GM13977 (cell line): ENCODE measurements around the gene SLC7A6.

ENCODE experiments used
- DNase-seq: peaks from one replicate; pipeline ENCODE4 v3.0.0; 2012; ENCODE audit warnings: low spot score
- in situ Hi-C: fragments of 300-500 bp; cut with MboI; formaldehyde crosslinking; loops from one replicate; pipeline ENCODE4 v1.12.0; 2022; ENCODE audit warnings: low sequenced_read_pairs, low pct_unique_long_range_greater_than_20kb, mixed read lengths, inconsistent platforms; ENCODE audit not compliant: unreplicated experiment
- TF ChIP-seq, protein P1 (sequence below): IDR thresholded peaks from 2 replicates; pipeline ENCODE4 v1.5.1; 2012; ENCODE audit warnings: mild to moderate bottlenecking, control low read depth; ENCODE audit not compliant: insufficient read depth; ENCODE audit errors: extremely low read depth, missing control alignments

Gene SLC7A6

DNA sequence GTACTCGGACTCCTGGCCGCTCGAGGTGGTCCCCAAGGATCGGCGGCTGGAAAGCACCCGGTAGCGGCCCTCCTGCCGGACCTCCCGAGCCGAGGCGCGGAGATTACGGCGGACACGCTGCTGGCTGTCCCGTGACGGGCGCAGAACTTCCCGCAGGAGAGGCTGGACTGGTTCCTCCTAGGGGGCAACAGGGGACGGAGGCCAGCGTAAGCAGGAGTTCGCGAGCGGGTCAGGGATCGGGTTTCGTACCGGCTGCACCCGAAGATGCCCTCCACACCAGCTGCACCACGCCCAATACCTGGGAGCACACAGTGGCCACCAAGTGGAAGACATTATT, 46.1 kb downstream of the SLC7A6 start:
- no peak for DNase-seq
- TF ChIP-seq, protein P1, sequence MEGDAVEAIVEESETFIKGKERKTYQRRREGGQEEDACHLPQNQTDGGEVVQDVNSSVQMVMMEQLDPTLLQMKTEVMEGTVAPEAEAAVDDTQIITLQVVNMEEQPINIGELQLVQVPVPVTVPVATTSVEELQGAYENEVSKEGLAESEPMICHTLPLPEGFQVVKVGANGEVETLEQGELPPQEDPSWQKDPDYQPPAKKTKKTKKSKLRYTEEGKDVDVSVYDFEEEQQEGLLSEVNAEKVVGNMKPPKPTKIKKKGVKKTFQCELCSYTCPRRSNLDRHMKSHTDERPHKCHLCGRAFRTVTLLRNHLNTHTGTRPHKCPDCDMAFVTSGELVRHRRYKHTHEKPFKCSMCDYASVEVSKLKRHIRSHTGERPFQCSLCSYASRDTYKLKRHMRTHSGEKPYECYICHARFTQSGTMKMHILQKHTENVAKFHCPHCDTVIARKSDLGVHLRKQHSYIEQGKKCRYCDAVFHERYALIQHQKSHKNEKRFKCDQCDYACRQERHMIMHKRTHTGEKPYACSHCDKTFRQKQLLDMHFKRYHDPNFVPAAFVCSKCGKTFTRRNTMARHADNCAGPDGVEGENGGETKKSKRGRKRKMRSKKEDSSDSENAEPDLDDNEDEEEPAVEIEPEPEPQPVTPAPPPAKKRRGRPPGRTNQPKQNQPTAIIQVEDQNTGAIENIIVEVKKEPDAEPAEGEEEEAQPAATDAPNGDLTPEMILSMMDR = no peak
- in situ Hi-C loops = no loop called here

DNA sequence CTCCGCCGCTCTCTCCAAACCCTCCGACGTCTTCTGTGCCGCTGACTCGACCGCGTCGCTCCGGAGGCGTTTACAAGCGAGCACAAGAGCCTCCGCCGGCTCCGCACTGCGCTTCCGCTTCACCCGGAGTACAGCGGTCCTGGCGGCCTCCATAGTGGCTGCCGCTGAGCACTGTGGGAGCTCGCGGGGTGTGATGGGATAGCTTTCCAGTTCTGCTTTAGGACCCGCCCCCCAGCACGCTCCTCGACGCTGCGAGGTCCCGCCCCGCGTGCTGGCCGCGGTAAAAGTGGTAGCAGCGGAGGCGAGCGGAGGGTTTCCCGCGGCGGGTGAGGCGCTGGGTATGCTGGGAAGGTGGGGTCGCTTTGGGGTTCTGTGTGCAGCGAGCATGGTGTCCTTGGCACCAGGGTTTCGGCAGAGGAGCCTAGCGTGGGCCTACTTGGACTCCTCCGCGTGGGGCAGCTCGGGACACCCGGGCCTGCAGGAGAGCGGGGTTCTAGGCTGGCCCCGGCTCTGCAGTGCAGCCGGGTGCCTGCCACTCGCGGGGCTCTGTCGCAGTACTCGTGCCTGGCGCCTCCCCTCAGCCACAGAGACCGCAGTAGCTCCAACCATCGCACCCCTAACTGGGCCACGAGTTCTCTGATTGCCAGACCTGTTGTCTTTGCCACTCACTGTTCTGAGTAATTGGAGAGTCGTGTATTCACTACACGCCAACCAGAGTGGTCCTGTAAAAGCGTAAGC, 46.6 kb downstream of the SLC7A6 start, which contains the start of the genes PRMT7 and SLC7A6OS:
TSS of gene PRMT7 (plus strand) at position 246 of the 738 bp plus-strand sequence. CDS start 4,961 bp downstream, outside the sequence.
TSS of gene SLC7A6OS (minus strand) at position 173 of the 738 bp plus-strand sequence. CDS start at position 153, 20 bp downstream.
- TF ChIP-seq, protein P1 = no peak
- in situ Hi-C loops = no loop called here
- peak; percentile 97 for DNase-seq

DNA sequence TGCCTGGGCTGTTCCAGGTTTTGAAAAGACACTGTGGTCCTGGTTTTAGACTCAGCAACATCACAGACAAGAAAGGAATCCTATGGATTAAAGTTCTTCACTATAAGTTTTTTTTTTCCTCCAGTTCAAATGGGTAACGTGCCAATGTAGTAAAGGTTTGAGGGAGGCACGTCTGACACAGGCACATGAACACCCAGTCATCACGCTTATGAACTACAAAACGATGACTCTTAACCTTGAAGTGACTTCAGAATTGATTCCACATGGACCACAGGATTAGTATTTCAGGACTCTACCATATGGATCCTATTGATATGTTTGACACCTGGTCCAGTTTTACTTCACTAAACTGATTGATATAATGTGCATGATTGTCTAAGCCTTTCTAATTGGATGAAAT, 48.8 kb downstream of the SLC7A6 start:
- TF ChIP-seq, protein P1 = no peak
- DNase-seq = no peak
- in situ Hi-C loops = no loop called here

DNA sequence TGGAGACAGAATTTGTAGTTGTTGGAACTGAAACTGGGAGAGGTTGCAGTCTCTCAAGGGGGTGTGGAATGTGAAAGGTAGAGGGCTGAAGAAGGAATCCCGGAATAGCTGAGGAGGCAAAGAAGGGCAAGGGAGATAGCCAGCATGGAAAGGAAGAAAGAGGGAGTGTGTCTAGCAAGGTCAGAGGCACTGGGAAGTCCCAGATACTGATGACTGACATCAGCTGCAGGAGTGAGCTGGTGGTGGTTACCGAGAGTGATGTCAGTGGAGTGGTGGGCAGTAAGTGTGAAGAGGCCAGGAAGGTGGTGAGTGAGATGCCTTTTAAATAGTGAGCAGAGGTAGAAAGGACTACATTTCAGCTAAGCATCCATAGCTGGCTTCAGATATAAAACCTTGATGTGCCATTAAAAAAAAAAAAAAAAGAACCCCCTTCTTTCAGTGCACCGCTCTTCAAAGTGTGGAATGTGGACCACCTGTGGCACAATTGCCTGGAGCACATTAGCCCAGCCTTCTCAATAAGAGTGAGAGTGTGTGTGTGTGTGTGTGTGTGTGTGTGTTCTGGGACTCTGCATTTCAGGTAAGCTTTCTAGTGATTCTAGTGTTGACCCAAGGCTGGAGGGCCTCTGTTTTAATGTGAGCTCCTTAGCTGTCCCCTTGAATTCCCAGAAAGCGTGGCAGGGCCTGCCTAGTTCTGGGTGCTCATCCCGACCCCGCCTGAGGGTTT, 55.0 kb downstream of the SLC7A6 start:
- TF ChIP-seq, protein P1 = no peak
- in situ Hi-C loops = no loop called here
- DNase-seq = peak; percentile 84

DNA sequence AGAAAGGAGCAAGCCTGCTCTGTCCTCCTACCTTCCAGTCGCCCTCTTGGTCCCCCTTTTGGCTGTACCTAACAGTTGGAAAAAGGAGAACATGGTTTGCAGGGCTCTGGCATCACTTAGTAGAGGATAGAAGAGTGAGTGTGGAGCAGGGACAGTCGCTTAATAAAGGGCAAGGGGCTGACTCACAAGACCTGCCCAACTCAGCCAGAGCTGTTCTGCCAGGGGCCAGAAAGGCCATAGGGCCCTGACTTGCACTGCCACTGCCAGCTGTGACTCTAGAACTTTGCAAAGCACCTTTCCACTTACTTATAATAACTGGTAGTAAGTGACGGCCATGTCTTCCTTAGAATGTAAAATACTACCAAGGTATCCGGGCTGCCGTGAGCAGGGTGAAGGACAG, 60.0 kb downstream of the SLC7A6 start:
- DNase-seq = no peak
- in situ Hi-C loops = no loop called here
- TF ChIP-seq, protein P1 = no peak

DNA sequence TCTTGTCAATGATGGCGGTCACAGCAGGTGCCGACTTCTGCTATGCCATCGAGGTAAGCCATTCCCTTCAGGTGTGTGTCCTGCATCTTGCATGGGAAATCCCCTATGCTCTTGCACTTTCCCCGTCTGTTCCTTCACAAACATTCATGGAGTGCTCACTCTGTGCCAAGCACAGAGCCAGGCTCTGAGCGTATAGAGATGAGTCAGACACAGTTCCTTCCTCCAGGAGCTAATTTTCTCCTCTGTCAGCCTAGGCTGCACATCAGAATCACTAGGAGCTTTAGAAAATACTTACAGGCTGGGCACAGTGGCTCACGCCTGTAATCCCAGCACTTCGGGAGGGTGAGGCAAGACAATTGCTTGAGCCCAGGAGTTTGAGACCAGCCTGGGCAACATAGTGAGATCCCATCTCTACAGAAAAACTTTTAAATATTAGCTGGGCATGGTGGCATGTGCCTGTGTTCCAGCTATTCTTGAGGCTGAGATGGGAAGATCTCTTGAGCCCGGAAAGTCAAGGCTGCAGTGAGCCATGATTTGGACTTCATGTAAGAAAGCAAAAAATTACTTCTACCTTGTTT, 60.5 kb downstream of the SLC7A6 start:
- DNase-seq = no peak
- TF ChIP-seq, protein P1 = no peak
- in situ Hi-C loops = loop anchor here (5.0 kb wide), 1 partner anchor 63 kb away; the partner anchor contains the start of gene SLC7A6
